Measurements from ENCODE around the gene UBR1.

Gene UBR1

DNA sequence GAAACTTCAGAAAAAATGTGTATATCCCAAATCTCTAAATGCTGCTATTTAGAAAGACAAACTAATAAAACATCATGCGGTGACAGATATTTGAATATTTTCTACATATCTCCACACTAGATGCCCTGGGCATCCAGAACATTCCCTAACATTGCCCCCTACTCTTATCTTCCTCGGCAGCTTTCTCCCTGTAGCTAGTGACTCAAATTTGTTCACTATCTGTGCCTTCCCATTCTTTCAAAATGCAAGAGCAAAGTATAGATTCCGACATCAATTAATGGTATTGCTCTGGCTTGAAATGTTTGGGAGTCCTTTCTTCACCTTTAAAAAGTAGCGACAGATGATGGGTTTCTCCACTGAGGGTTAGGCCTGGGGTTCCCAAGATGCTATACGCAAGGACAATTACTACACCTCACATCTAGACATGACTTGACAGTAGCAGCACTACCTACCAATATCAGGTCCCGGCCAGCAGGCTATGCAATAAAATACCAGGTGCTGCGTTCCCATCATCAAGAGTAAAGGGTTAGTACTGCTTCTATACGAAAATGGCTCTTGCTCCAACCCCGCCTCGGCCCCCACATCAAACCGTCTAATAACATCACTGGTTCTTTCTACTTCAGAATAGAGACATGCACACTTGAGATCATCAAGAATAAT lies 631 bp downstream of the UBR1 start:
- no peak for DNase-seq

DNA sequence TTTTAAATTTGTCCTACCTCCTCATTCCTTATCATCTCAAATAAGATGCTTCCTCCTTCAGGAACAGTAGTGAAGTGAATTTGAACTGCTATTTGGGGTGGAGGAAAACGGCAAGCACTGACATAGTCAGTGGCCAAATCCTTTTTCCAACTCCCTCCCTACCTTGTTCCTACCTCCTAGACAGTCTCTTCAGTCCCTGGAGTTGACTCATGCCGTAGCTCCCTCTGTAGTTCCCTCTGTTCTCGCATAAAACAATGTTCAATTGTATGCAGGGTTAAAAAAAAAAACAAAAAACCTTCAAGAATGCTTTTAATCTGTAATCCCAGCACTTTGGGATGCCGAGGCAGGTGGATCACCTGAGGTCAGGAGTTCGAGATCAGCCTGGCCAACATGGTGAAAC lies 1.4 kb downstream of the UBR1 start:
- DNase-seq: no peak

DNA sequence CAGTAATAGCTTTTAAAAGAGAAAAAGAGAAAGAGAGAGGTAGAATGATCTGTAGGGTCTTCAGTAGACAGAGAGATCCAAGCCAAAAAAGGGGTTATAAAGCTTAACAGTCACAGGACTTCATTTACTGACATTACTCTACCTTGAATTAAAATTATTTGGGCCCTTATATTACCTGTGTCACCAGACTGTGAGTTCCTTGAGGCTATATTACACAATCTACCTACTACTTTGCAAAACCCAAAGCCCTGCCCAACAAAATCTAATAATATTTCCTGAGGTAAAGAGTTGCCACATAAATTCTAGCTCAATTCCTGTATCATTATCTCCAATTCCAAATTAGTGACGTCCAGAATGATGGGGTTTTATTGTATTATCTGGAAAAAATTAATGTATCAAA lies 1.9 kb downstream of the UBR1 start:
- no peak for DNase-seq

DNA sequence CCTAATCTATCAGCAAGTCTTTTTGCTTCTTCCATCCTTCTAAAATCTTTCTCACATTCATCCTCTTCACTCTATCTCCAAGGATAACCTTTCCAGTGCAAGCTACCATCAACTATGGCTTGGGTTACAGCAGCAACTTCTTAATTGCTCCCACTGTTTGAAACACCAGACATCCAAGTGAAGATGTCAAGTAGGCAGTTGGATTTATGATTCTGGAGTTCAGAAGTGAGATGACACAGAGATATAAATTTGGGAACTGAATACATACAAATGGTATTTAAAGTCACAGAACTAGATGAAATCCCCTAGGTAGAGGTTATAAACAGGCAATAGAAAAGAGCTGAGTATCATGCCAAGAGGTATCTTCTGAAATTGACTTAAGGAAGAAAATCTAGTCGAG lies 3.7 kb downstream of the UBR1 start:
- no peak for DNase-seq

DNA sequence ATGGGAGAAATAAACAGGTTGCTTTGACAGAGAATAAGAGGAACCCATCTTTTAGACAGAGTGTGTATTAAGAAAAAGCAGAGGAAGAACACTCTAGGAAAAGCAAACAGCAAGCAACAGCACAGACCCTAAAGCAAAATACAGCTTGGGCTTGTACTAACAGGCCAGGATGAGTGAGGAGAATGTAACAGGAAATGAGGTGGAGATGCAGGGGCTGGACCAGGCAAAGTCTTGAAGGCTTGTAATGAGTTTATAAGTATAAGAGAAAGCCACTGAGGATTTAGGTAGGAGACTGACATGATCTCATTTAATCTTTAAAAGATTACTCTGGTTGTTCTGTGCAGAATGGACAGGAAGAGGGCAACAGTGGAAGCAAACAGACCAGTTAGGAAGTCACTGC lies 4.9 kb downstream of the UBR1 start:
- DNase-seq: no peak

DNA sequence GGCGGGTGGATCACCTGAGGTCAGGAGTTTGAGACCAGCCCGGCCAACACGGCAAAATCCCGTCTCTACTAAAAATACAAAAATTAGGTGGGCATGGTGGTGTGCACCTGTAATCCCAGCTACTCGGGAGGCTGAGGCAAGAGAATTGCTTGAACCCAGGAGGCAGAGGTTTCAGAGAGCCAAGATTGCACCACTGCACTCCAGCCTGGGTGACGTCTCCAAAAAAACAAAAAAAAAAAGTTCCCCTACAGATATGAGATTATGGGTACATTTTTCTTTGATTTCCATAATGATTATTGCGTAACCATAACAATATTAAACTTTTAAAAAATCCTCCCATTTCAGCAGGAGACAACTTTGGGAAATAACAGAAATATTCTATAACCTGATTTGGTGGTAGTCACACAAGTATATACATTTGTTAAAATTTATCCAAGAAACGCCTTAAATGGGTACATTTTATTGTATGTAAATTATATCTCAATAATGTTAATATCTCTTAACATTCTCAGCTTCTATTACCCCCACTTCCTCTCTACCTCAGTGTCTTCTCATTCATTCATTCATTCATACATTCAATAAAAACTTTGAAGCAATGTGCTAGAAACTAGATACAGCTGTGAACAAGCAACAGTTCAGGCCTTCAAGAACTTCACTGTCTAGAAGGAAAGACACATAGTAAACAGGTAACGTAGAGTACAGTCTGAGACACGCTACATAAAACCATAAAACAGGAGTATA lies 6.6 kb downstream of the UBR1 start:
- DNase-seq: no peak

DNA sequence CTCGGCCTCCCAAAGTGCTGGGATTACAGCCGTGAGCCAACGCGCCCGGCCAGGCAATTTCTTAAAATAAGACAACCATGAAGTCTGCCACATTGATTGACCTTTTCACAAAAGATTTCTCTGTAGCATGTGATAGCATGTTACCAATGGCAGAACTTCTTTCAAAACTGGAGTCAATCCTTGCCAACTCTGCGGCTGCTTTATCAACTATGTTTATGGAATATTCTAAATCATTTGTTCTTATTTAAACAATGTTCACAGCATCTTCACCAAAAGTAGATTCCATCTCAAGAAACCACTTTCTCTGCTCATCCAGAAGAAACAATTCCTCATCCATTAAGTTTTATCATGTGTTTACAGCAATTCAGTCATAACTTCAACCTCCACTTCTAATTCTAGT lies 9.4 kb downstream of the UBR1 start:
- DNase-seq: no peak

DNA sequence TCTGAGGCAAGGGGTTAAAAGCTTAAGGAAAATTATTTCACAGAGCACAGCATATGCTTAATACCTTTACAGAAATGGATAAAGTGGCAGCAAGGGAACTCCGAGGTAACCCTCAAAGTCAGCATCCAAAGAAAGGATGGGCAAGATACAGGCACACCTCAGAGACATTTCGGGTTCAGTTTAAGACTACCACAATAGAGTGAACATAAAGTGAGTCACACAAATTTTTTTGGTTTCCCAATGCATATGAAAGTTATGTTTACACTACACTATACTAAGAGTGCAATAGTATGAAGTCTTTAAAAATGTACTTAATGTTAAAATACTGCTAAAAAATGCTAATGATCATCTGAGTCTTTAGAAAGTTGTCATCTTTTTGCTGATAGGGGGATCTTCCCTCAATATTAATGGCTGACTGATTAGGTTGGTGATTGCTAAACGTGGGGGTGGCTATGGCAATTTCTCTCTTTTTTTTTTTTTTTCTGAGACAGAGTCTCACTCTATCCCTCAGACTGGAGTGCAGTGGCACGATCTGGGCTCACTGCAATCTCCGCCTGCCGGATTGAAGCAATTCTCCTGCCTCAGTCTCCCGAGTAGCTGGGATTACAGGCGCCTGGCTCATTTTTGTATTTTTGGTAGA lies 10.0 kb downstream of the UBR1 start:
- no peak for DNase-seq

DNA sequence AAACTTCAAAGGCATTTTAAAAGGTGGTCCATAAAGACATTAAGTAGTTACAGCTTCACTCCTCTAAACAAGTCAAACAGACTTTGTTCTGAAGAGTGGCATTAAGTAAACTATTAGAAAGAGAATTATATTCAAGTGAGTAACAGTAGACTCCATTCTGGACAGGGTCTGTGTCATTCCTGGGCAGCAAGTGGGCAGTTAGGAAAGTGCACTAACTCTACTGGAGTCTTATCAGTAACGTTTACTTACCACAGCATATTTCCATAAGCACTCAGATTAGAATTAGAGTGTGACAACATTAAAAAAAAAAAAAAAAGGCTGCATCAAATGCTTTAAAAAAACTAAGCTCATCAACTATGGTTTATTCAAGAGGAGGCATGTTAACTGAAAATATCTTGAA lies 10.6 kb downstream of the UBR1 start:
- DNase-seq: no peak

DNA sequence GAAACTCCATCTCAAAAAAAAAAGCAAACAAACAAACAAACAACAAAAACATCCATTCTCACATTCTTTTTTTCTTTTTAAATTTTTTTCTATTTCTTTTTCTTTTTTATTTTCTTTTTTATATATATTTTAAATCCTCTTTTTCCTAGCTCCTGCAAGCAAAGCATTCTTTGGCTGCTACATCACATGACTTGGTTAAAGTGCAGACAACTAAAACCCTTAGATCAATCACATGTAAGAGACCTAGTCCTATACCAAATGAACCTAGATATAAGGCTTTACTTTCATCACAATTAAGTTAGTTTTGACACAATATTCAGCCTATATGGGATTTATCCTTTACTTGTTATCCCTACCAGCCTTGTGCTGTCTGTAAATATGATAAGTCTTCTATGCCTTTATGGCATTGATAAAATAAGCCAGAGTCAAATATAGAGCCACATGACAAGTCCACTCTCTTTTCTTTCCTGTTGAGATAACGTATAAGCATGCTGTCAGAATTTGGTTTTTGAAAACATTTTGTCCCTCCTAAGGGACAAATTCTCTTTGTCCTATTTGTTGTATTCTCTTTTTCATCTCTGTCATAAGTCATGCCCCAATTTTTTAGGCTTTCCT lies 11.3 kb downstream of the UBR1 start:
- no peak for DNase-seq

DNA sequence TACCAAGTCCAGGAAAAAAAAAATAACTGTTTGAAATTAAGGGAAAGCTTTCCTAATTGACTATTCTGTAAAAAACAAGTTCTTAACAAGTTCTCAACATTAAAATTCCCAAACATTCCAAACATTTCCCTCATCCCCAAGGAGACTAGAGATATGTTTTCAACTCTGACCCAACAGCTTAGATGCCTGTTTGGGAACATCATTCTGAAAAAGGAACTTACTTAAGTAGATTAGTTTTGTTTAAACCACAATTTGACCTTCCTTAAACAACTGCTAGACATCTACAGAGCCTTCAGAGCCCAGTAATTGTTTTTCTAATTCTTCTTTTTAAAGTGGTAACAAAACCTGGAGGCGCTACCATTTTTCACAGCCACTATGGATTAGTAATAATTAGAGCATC lies 12.8 kb downstream of the UBR1 start:
- DNase-seq: no peak

DNA sequence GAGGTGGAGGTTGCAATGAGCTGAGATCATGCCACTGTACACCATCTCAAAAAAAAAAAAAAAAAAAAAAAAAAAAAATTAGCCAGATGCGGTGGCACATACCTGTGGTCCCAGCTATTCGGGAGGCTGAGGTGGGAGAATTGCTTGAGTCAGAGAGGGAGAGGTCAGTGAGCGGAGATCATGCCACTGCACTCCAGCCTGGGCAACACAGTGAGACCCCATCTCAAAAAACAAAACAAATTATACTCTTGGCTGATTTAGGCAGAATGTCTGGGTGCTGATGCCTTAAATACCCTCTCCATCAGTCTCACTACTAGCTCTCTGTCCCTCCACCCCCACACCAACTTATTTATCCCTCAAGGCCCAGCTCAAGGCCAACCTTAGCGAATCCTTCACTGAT lies 14.0 kb downstream of the UBR1 start:
- no peak for DNase-seq

DNA sequence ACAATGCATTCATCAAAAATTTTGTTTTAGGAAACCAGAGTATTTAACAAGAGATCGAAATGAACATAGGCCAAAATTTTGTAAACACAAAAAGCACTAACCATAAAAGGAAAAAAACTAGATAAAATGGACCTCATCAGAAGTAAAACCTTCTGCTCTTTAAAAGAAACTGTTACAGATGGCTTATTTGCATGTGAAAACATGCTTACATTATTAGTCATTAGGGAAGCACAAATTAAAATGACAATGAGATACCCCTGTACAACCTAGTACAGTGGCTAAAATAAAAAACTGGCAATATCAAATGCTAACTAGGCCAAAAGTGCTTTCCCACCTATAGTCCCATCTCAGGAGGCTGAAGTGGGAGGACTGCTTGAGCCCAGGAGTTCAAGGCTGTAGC lies 19.3 kb downstream of the UBR1 start:
- no peak for DNase-seq

DNA sequence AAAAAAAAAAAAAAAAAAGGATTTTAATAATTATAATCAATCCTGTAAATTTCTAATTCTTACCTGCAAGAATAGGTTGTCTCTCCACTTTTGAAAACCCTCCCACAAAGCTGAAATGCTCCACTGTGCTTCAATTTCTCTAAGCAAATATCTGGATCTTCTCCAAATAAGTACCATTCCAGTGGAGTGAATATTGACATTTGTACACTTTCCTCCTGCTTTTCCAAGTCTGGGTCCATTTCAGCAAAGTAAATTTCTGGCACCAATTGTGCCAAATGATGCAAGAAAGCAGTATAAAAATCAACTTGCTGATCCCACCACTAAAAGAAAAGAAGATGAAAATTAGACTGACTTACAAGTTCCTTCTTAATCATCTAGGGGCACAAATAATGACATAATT lies 19.9 kb downstream of the UBR1 start:
- no peak for DNase-seq

DNA sequence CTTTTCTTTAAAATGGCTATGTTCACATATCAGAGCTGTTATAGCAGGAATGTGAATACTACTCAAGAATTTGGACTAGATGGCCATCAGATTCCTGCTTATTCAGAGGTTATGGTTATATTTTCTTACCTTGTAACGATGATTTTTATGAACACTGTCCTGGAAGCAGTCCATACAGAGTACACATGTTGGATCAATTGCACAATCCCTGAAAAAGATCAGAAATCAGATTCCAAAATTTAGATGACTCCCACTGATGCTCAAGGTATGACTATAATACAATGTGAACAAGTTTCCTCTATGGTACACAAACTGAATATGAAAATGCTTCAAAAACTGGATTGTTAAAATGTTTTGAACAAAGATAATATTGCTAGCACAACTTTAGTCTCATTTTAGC lies 23.3 kb downstream of the UBR1 start:
- no peak for DNase-seq

DNA sequence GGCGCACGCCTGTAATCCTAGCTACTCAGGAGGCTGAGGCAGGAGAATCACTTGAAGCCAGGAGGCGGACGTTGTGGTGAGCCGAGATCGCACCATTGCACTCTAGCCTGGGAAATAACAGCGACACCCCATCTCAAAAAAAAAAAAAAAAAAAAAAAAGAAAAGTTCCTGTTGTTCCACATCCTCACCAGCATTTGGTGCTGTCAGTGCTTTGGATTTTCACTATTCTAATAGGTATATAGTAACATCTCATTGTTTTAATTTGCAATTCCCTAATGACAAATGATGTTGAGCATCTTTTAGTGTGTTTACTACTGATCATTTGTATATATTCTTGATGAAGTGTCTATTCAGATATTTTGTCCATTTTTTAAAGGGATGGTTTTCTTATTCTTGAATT lies 24.6 kb downstream of the UBR1 start:
- DNase-seq: no peak

DNA sequence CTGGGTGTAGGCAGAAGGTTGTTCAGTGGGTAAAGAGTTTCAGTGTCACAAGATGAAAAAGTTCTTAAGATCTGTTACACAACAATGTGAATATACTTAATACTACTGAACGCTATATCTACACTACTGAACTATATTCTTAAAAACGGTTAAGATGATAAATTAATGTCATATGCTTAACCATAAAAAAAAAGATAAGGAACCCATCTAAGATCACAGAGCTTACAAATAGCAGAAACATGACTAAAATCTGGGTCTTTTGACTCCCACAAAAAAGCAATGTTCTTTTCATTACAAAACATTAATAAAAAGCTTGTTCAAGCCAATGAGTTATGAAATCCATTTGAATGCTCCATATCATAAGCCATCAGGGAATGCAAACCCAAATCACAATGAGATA lies 34.4 kb downstream of the UBR1 start:
- DNase-seq: no peak

DNA sequence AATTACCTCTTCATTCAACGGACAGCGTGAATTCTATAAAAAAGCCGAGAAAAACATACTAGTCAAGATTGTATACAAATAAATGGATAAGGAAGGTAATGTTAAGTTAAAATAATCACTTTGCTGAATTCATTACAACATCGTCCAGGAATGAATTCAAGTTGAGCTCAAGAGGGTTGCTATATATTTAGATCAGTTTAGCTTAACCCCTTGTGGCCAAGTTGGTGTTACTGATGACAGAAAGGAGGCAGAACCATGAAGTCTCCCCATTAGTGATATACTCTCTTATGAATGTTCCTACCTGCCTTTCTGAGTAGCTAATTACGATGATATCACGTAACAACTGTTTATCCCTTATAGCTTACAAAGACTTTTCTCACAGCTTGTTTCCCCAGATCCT lies 34.9 kb downstream of the UBR1 start:
- no peak for DNase-seq

DNA sequence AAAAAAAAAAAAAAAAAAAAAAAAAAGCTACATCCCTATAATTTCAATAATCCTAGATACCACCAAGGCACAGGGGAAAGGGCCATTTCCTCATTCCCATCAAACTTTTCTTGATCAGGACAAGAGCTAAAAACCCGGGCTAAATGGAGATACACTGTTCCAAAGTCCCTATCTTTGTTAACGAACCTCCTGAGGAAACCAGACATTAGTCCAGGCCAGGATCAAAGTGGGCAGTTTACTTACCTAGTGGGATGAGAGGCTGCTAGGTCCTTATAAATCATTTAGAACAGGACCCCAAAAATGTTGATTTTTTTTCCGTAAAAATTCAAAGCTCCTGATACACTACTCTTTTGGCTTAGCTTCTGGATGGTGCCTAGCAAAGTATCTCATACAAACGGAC lies 35.6 kb downstream of the UBR1 start:
- DNase-seq: no peak

DNA sequence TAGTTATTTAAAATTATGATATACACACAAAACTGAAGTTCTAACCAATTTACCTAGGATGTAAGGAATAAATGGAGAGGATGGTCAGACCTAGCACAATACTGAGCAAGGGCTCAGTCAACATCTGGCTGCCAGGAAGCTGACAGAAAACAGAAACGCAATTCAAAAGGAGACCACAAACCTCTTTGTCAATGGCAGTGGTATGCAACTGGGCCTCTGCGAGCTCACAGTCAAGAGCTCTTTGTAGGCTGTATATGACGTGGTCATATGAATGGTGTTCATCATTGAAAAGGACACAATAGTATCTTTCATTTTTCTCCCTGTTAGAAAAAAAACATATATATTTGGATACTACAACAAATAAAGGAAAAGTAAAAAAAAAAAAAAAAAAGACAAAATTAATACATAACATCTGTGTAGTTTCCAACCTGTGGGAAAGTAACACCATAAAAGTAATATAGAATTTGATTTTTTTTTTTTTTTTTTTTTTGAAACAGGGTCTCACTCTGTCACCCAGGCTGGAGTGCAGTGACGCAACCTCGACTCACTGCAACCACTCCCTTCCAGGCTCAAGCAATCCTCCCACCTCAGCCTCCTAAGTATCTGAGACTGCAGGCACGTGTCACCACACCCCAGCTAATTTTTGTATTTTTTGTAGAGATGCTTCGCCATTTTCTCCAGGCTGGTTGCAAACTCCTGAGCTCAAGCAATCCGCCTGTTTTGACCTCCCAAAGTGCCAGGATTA lies 37.9 kb downstream of the UBR1 start:
- DNase-seq: no peak

DNA sequence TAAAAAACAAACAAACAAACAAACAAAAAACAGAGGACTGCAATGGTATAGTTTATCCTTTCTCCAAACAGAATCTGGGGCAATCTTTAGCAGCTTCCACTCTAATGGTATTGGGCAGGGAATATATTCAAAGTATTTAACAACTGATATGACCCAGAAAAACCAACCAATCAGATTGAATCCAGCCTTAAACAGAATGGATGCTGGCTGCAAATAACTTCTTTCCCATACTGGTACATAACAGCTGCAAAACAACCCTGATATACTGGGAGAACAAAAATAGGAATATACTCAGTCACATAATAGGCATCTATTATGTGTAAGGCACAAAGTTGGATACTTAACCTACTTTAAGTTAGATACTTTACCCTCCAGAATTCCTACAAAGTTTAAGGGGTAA lies 49.1 kb downstream of the UBR1 start:
- DNase-seq: no peak

DNA sequence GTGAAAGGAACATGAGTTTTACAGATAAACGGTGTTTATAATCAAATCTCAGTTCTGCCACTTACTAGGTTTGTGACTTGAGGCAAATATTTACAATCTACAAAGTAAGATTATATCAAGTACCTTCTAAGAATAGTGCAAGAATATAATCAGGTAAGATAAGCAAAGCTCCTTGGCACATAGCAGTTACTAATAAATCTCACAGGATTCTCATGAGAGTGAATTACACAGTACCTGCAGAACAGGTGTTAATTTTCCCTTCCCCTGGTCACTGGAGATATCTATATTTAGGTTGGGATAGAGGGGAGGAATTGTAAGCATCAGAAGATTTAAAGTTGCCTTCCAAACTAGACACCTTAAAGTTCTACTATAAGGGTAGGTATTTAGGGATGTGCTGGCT lies 53.0 kb downstream of the UBR1 start:
- no peak for DNase-seq

DNA sequence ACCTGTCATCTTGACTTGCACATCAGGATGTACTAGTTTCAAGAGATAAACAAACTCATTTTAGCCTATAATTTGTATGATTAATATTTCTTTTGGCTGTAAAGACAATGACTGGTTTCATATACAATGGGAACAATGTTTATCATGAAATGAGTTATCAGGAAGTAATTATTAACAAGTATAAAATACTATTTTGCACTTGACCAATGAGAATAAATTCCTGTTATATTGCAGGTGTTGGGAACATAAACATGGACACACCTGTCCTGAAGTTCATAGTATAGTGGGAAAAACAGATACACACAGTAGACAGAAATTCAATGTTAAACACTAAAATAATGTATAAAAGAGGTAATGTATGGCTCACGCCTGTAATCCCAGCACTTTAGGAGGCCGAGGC lies 56.9 kb downstream of the UBR1 start:
- no peak for DNase-seq

Measured in right forelimb (tissue), 1 donor.